ENCODE data around the gene MYO3A. TPM values are rescaled to one million over a fixed set of nuclear protein-coding genes. Genes with fewer than 3 reads are reported as not detected.

MYO3A gene
- total and polyA plus RNA-seq, 4 donors: 0.33 TPM; not detected in 2

- TF ChIP-seq JUND (IDR thresholded peaks at IDR 0.05) (no peak), GABPA (IDR thresholded peaks at IDR 0.05 in 1 of 2, conservative IDR thresholded peaks at IDR 0.05 in 1 of 2) (no peak), RAD21 (IDR thresholded peaks at IDR 0.05) (no peak), EGR1 (IDR thresholded peaks at IDR 0.05; ENCODE audit: low read depth in 2 of 2) (no peak), SP1 (IDR thresholded peaks at IDR 0.05) (no peak), YY1 (IDR thresholded peaks at IDR 0.05) (no peak), HNF4G (IDR thresholded peaks at IDR 0.05) (no peak), RXRA (IDR thresholded peaks at IDR 0.05) (no peak)
- TF ChIP-seq, protein P1, sequence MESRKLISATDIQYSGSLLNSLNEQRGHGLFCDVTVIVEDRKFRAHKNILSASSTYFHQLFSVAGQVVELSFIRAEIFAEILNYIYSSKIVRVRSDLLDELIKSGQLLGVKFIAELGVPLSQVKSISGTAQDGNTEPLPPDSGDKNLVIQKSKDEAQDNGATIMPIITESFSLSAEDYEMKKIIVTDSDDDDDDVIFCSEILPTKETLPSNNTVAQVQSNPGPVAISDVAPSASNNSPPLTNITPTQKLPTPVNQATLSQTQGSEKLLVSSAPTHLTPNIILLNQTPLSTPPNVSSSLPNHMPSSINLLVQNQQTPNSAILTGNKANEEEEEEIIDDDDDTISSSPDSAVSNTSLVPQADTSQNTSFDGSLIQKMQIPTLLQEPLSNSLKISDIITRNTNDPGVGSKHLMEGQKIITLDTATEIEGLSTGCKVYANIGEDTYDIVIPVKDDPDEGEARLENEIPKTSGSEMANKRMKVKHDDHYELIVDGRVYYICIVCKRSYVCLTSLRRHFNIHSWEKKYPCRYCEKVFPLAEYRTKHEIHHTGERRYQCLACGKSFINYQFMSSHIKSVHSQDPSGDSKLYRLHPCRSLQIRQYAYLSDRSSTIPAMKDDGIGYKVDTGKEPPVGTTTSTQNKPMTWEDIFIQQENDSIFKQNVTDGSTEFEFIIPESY (IDR thresholded peaks at IDR 0.05): no peak
- TF ChIP-seq, protein P2, sequence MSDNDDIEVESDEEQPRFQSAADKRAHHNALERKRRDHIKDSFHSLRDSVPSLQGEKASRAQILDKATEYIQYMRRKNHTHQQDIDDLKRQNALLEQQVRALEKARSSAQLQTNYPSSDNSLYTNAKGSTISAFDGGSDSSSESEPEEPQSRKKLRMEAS (IDR thresholded peaks at IDR 0.05): no peak
- no peaks in the 10 kb centered on the region for H3K36me3 ChIP-seq (ENCODE audit: control insufficient read depth in 4 of 4, insufficient read depth in 3 of 4, low read depth in 1 of 4, low read length in 3 of 4)
- H3K9me3 ChIP-seq (ENCODE audit: control insufficient read depth in 4 of 4, low read length in 3 of 4): no peaks in the 10 kb centered on the region
- H3K4me1 ChIP-seq (ENCODE audit: control insufficient read depth in 4 of 4, insufficient read depth in 4 of 4, low read length in 3 of 4): no peaks in the 10 kb centered on the region
- H3K4me3 ChIP-seq (ENCODE audit: low read depth in 1 of 3, low read length in 3 of 3): no peak overlapping the region
- no peak overlapping the region for H3K27ac ChIP-seq (ENCODE audit: low read depth in 1 of 2, low read length in 2 of 2)
- DNase-seq (ENCODE audit: low spot score): no peak
- no peaks in the 10 kb centered on the region for H3K27me3 ChIP-seq (ENCODE audit: control insufficient read depth in 4 of 4, insufficient read depth in 4 of 4, low read length in 3 of 4)
- WGBS: 90% methylated on average over 3 of the region's 3 CpGs
- no peak overlapping the region for H3K9ac ChIP-seq (ENCODE audit: low read depth in 1 of 2, low read length in 2 of 2)
Observed at GRCh38 chr10:25982107-25982506, 48.1 kb downstream of the MYO3A start.

DNA sequence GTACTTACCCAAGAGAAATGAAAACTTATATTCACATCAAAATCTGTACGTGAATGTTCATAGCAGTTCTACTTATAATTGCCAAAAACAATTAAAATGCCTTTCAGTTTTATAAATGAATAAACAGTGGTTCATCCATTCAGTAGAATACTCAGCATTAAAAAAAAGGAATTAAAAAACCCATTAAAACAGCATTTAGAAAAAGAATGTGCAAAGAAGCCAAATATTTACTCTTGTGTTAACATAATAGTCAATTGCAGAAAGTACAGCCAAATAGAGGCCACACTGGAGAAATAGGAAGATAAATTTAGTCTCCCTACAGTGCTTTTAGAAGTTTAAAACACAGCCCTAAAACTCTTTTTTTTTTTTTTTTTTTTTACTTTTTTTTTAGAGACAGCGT lies 54.6 kb downstream of the MYO3A start:
- Histone ChIP-seq H3K9me3 (ENCODE audit: control insufficient read depth in 4 of 4, low read length in 3 of 4) (no peaks in the 10 kb centered on the region), H3K27ac (ENCODE audit: low read depth in 1 of 2, low read length in 2 of 2) (no peak overlapping the region), H3K27me3 (ENCODE audit: control insufficient read depth in 4 of 4, insufficient read depth in 4 of 4, low read length in 3 of 4) (no peaks in the 10 kb centered on the region), H3K36me3 (ENCODE audit: control insufficient read depth in 4 of 4, insufficient read depth in 3 of 4, low read depth in 1 of 4, low read length in 3 of 4) (no peaks in the 10 kb centered on the region), H3K9ac (ENCODE audit: low read depth in 1 of 2, low read length in 2 of 2) (no peak overlapping the region), H3K4me1 (ENCODE audit: control insufficient read depth in 4 of 4, insufficient read depth in 4 of 4, low read length in 3 of 4) (no peaks in the 10 kb centered on the region), H3K4me3 (ENCODE audit: low read depth in 1 of 3, low read length in 3 of 3) (no peak overlapping the region)
- no peak for TF ChIP-seq RAD21 (IDR thresholded peaks at IDR 0.05)
- TF ChIP-seq SP1 (IDR thresholded peaks at IDR 0.05): no peak
- no peak for DNase-seq (ENCODE audit: low spot score)
- 86% methylated on average over 2 of the region's 2 CpGs for WGBS

DNA sequence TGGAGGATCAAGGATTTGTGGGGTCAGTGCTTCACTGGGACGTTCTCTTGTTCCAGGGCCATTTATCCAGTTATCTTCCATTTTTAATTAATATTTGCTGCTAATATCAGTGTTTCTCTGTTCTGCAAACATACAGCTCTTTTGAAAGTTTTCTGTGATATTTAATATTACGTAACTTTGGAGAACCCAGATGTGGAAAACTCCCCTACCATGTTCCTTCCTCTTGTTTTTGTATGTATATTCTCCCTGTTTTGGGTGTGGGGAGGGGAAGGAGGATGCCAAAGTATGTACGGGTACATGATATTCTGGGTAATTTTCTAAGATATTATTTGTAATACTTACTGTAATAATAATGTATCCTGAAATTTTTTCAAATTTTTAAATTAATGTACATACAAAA lies 55.9 kb downstream of the MYO3A start:
- Histone ChIP-seq H3K27ac (ENCODE audit: low read depth in 1 of 2, low read length in 2 of 2) (no peak overlapping the region), H3K9ac (ENCODE audit: low read depth in 1 of 2, low read length in 2 of 2) (no peak overlapping the region), H3K4me1 (ENCODE audit: control insufficient read depth in 4 of 4, insufficient read depth in 4 of 4, low read length in 3 of 4) (no peaks in the 10 kb centered on the region), H3K9me3 (ENCODE audit: control insufficient read depth in 4 of 4, low read length in 3 of 4) (no peaks in the 10 kb centered on the region), H3K27me3 (ENCODE audit: control insufficient read depth in 4 of 4, insufficient read depth in 4 of 4, low read length in 3 of 4) (no peaks in the 10 kb centered on the region), H3K4me3 (ENCODE audit: low read depth in 1 of 3, low read length in 3 of 3) (no peak overlapping the region), H3K36me3 (ENCODE audit: control insufficient read depth in 4 of 4, insufficient read depth in 3 of 4, low read depth in 1 of 4, low read length in 3 of 4) (no peaks in the 10 kb centered on the region)
- no peak for DNase-seq (ENCODE audit: low spot score)
- 66% methylated on average over 3 of the region's 3 CpGs for WGBS
- no peak for TF ChIP-seq RXRA (IDR thresholded peaks at IDR 0.05)
- no peak for TF ChIP-seq FOXA1 (IDR thresholded peaks at IDR 0.05)
- no peak for TF ChIP-seq TAF1 (conservative IDR thresholded peaks at IDR 0.05)
- no peak for TF ChIP-seq REST (IDR thresholded peaks at IDR 0.05)
- TF ChIP-seq, protein P3, sequence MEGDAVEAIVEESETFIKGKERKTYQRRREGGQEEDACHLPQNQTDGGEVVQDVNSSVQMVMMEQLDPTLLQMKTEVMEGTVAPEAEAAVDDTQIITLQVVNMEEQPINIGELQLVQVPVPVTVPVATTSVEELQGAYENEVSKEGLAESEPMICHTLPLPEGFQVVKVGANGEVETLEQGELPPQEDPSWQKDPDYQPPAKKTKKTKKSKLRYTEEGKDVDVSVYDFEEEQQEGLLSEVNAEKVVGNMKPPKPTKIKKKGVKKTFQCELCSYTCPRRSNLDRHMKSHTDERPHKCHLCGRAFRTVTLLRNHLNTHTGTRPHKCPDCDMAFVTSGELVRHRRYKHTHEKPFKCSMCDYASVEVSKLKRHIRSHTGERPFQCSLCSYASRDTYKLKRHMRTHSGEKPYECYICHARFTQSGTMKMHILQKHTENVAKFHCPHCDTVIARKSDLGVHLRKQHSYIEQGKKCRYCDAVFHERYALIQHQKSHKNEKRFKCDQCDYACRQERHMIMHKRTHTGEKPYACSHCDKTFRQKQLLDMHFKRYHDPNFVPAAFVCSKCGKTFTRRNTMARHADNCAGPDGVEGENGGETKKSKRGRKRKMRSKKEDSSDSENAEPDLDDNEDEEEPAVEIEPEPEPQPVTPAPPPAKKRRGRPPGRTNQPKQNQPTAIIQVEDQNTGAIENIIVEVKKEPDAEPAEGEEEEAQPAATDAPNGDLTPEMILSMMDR (IDR thresholded peaks at IDR 0.05; ENCODE audit: low read depth, low read length, missing input control): no peak
- no peak for TF ChIP-seq YY1 (IDR thresholded peaks at IDR 0.05)
- no peak for TF ChIP-seq EGR1 (IDR thresholded peaks at IDR 0.05; ENCODE audit: low read depth in 2 of 2)
- TF ChIP-seq ATF3 (IDR thresholded peaks at IDR 0.05): no peak
- no peak for TF ChIP-seq JUND (IDR thresholded peaks at IDR 0.05)
- no peak for TF ChIP-seq HNF4A (conservative IDR thresholded peaks at IDR 0.05)
- TF ChIP-seq, protein P1 (IDR thresholded peaks at IDR 0.05): no peak
- TF ChIP-seq GABPA (IDR thresholded peaks at IDR 0.05 in 1 of 2, conservative IDR thresholded peaks at IDR 0.05 in 1 of 2): no peak
- no peak for TF ChIP-seq RAD21 (IDR thresholded peaks at IDR 0.05)
- no peak for TF ChIP-seq FOXA2 (IDR thresholded peaks at IDR 0.05)
- TF ChIP-seq, protein P2 (IDR thresholded peaks at IDR 0.05): no peak
- no peak for TF ChIP-seq HNF4G (IDR thresholded peaks at IDR 0.05)
- no peak for TF ChIP-seq SP1 (IDR thresholded peaks at IDR 0.05)
- no peak for TF ChIP-seq NR2F2 (IDR thresholded peaks at IDR 0.05)

All from liver (tissue), 9 donors.